Gastroesophageal sphincter (tissue), 4 donors: ENCODE data around the gene PDLIM3. TPM values are rescaled to one million over a fixed set of nuclear protein-coding genes. Genes with fewer than 3 reads are reported as not detected.
"Not testable (repeated sequence)": the region's sequence is repeated elsewhere in the genome, so short reads cannot be mapped to it uniquely, and the experiment has no call there.

ENCODE experiments used
- ATAC-seq: fragments of 150-250 bp; one replicate; pipeline ENCODE4 v1.9.1; 2016; ENCODE audit warnings: mild to moderate bottlenecking, moderate library complexity
- H3K27ac ChIP-seq, 4 donors: fragments of 200-600 bp; sonication (generic) in 3 of 4; 1 replicate in 3 of 4; 2 replicates in 1 of 4; pipeline ENCODE4 v1.5.1; 2016 to 2019
- H3K27me3 ChIP-seq: fragments of 200-600 bp; sonication (generic); one replicate; pipeline ENCODE4 v1.5.1; 2019
- H3K36me3 ChIP-seq, 2 donors: fragments of 200-600 bp; sonication (generic); one replicate each; pipeline ENCODE4 v1.5.1; 2019; ENCODE audit warnings: control low read depth in 1 of 2
- H3K4me1 ChIP-seq, 3 donors: fragments of 200-600 bp; sonication (generic); 1 replicate in 2 of 3; 2 replicates in 1 of 3; pipeline ENCODE4 v1.5.1; 2016 to 2019; ENCODE audit warnings: control low read depth in 2 of 3
- H3K4me3 ChIP-seq, 2 donors: fragments of 200-600 bp; sonication (generic); one replicate each; pipeline ENCODE4 v1.5.1; 2019; ENCODE audit warnings: mild to moderate bottlenecking in 1 of 2, moderate library complexity in 1 of 2
- H3K9me3 ChIP-seq, 3 donors: fragments of 200-600 bp; sonication (generic); one replicate each; pipeline ENCODE4 v1.5.1; 2017 to 2019; ENCODE audit warnings: control low read depth in 2 of 3
- EP300 ChIP-seq: sonication (generic); formaldehyde crosslinking; IDR thresholded peaks from one replicate; pipeline ENCODE4 v1.6.1; 2017; ENCODE audit warnings: antibody characterized with exemption, mild to moderate bottlenecking
- POLR2A ChIP-seq, 2 donors: fragments of 450-650 bp; IDR thresholded peaks; one replicate each; pipeline ENCODE4 v1.6.1; 2017; ENCODE audit warnings: antibody characterized with exemption in 2 of 2, mild to moderate bottlenecking in 2 of 2, moderate library complexity in 1 of 2
- POLR2AphosphoS5 ChIP-seq: sonication (generic); formaldehyde crosslinking; IDR thresholded peaks from one replicate; pipeline ENCODE4 v1.6.1; 2017; ENCODE audit warnings: antibody characterized with exemption
- WGBS, 2 donors: methylation state at CpG; one replicate each; pipeline ENCODE4 v1.1.5; 2018; ENCODE audit warnings: low coverage in 1 of 2; 5-methylcytosine and 5-hydroxymethylcytosine counted together
- total RNA-seq, 4 donors: library from RNA; depleted of rRNA; stranded (reverse); fragments of >200 nt; gene quantifications; one replicate each; pipeline ENCODE4 v1.1.0, GENCODE V29; 2016
- TF ChIP-seq, protein P1 (sequence below), 4 experiments: fragments of 200-600 bp in 2 of 4; fragments of 450-650 bp in 2 of 4; sonication (generic) in 1 of 4; IDR thresholded peaks; one replicate each; pipeline ENCODE4 v1.5.1; 2017 to 2019; ENCODE audit warnings: antibody characterized with exemption in 4 of 4, mild to moderate bottlenecking in 2 of 4, moderate library complexity in 2 of 4

PDLIM3 gene
- total RNA-seq, 4 donors from 2014 or later, result 1,505 to 2,123 (median 1,752) TPM

DNA sequence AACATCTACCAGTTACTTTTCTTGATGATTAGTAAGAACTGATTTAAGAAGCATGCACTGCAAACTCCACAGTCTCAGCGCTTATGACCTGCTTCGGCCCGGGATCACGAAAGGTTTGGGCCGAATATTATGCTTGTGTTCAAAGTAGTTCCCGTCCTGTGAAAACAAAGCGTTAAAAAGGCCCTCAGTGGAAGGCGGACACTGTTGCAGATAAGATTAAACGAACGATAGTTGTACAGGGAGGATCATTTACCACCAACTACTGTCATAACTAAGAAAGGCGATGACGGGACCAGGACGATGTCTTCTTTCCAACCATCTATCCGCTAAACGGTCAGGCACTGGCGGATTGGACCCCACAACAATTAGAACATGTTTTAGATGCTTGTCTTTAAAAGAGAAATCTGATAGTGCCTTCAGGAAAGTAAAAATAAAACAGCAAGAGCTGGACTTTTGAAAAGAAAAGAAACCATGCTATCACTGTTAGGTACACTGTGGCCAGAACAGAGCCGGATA lies 21.1 kb downstream of the PDLIM3 start:
- no peak for ATAC-seq
- no peaks in the 10 kb centered on the region for H3K27me3 ChIP-seq
- H3K27ac ChIP-seq, result peak overlapping the region; percentile 70 to 81 (median 78)

GRCh38 chr4:185513489-185514181 lies 21.7 kb downstream of the PDLIM3 start:
- H3K9me3 ChIP-seq, result no peaks in the 10 kb centered on the region
- no peak for TF ChIP-seq EP300
- TF ChIP-seq POLR2A (IDR thresholded peaks at IDR 0.05), result no peak
- no peak for TF ChIP-seq POLR2AphosphoS5
- TF ChIP-seq, protein P1, sequence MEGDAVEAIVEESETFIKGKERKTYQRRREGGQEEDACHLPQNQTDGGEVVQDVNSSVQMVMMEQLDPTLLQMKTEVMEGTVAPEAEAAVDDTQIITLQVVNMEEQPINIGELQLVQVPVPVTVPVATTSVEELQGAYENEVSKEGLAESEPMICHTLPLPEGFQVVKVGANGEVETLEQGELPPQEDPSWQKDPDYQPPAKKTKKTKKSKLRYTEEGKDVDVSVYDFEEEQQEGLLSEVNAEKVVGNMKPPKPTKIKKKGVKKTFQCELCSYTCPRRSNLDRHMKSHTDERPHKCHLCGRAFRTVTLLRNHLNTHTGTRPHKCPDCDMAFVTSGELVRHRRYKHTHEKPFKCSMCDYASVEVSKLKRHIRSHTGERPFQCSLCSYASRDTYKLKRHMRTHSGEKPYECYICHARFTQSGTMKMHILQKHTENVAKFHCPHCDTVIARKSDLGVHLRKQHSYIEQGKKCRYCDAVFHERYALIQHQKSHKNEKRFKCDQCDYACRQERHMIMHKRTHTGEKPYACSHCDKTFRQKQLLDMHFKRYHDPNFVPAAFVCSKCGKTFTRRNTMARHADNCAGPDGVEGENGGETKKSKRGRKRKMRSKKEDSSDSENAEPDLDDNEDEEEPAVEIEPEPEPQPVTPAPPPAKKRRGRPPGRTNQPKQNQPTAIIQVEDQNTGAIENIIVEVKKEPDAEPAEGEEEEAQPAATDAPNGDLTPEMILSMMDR (IDR thresholded peaks at IDR 0.05), result no peak
- peaks cover 10 to 93% (median 20%) of the 10 kb centered on the region in 3 donors for H3K4me1 ChIP-seq
- H3K27me3 ChIP-seq, result no peaks in the 10 kb centered on the region
- WGBS, 2 donors, result 21 to 42% methylated on average over 2 to 10 of the region's 10 CpGs
- H3K4me3 ChIP-seq, result no peak overlapping the region
- peaks cover 5 to 46% of the 10 kb centered on the region in 2 donors for H3K36me3 ChIP-seq
- ATAC-seq, result peak; percentile 69
- peak overlapping the region; percentile 70 to 81 (median 78) for H3K27ac ChIP-seq

More for the DNA sequence above, 21.1 kb downstream of the PDLIM3 start:
- TF ChIP-seq EP300 (no peak), POLR2AphosphoS5 (no peak), POLR2A (IDR thresholded peaks at IDR 0.05) (no peak)
- TF ChIP-seq, protein P1 (IDR thresholded peaks at IDR 0.05), result no peak
- H3K36me3 ChIP-seq, result peaks cover 8 to 51% of the 10 kb centered on the region in 2 donors
- H3K4me3 ChIP-seq, result no peak overlapping the region
- 65 to 66% methylated on average over 4 to 17 of the region's 17 CpGs for WGBS, 2 donors
- H3K9me3 ChIP-seq, result no peaks in the 10 kb centered on the region
- peaks cover 10 to 93% (median 25%) of the 10 kb centered on the region in 3 donors for H3K4me1 ChIP-seq

DNA sequence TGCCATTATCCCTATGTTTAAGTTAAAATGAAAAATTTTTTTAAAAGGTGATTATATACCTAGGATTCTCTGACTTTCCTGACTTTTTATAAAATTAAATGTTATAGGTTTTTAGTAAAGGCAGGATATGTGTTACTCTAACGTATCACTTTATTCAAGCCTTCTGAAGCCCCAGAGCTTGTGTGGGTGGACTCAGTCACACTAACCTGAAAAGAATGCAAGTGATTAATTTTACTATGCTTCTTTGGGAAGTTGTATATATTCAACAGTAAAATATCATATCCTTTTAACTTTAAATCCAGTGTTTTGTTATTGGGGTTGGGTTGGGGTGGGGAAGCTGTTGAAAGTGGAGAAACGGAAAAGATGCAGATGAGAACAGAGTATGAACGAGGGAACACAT lies 22.8 kb downstream of the PDLIM3 start:
- peaks cover 10 to 81% (median 19%) of the 10 kb centered on the region in 3 donors for H3K4me1 ChIP-seq
- no peak overlapping the region for H3K4me3 ChIP-seq
- H3K36me3 ChIP-seq, result peaks cover 0 to 46% of the 10 kb centered on the region in 2 donors
- peak overlapping the region; percentile 70 to 81 (median 78) for H3K27ac ChIP-seq
- no peaks in the 10 kb centered on the region for H3K9me3 ChIP-seq
- H3K27me3 ChIP-seq, result no peaks in the 10 kb centered on the region
- TF ChIP-seq POLR2AphosphoS5, result no peak
- TF ChIP-seq, protein P1 (IDR thresholded peaks at IDR 0.05), result no peak
- no peak for ATAC-seq
- WGBS, 2 donors, result 37 to 54% methylated on average over 2 to 3 of the region's 3 CpGs

DNA sequence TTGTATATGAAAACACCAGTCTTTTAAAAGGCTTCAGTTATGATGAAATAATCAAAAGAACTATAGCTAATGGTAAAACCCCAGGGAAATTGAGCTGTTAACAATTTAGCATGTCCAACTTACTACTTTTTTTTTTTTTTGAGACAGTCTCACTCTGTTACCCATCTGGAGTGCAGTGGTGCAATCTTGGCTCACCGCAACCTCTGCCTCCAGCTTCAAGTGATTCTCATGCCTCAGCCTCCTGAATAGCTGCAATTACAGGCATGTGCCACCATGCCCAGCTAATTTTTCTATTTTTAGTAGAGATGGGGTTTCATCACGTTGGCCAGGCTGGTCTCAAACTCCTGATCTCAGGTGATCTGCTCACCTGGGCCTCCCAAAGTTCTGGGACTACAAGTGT lies 24.1 kb downstream of the PDLIM3 start:
- not testable (repeated sequence) for H3K4me3 ChIP-seq, ATAC-seq, H3K9me3 ChIP-seq, H3K27me3 ChIP-seq
- peak overlapping the region; percentile 63 to 80 (median 73) for H3K27ac ChIP-seq
- peaks cover 0 to 41% of the 10 kb centered on the region in 2 donors for H3K36me3 ChIP-seq
- WGBS, 2 donors, result 56 to 100% methylated on average over 1 to 2 of the region's 2 CpGs
- H3K4me1 ChIP-seq, result peaks cover 10 to 71% (median 19%) of the 10 kb centered on the region in 3 donors

GRCh38 chr4:185510806-185511205 lies 24.5 kb downstream of the PDLIM3 start:
- H3K9me3 ChIP-seq, result no peaks in the 10 kb centered on the region
- peaks cover 0 to 41% of the 10 kb centered on the region in 2 donors for H3K36me3 ChIP-seq
- H3K4me3 ChIP-seq, result no peak overlapping the region
- H3K27me3 ChIP-seq, result no peaks in the 10 kb centered on the region
- peaks cover 10 to 72% (median 17%) of the 10 kb centered on the region in 3 donors for H3K4me1 ChIP-seq
- WGBS, 2 donors, result 73 to 81% methylated on average over 5 of the region's 5 CpGs
- TF ChIP-seq POLR2A (IDR thresholded peaks at IDR 0.05), result no peak
- no peak for TF ChIP-seq POLR2AphosphoS5
- TF ChIP-seq, protein P1 (IDR thresholded peaks at IDR 0.05), result no peak
- peak overlapping the region; percentile 56 to 80 (median 73) for H3K27ac ChIP-seq
- ATAC-seq, result no peak
